Upper lobe of right lung (tissue), 1 donor: ENCODE measurements around the gene TMEM143. TPM values are rescaled to one million over a fixed set of nuclear protein-coding genes. Genes with fewer than 3 reads are reported as not detected.
A peak's percentile ranks its signal among the peaks of the same experiment; 100 is the strongest.
"Not testable (repeated sequence)": the region's sequence is repeated elsewhere in the genome, so short reads cannot be mapped to it uniquely, and the experiment has no call there.

Experiments
- ATAC-seq: fragments of 200-7000 bp; cut with Tn5 transposase; one replicate; pipeline ENCODE4 v1.9.1; 2020; ENCODE audit warnings: mild to moderate bottlenecking, moderate library complexity
- DNase-seq: peaks from one replicate; pipeline ENCODE4 v3.0.0-alpha.2; 2020
- H3K27ac ChIP-seq: fragments of 200-600 bp; one replicate; pipeline ENCODE4 v1.8.0; 2022
- H3K27me3 ChIP-seq: fragments of 200-600 bp; one replicate; pipeline ENCODE4 v1.8.0; 2022; ENCODE audit warnings: mild to moderate bottlenecking
- H3K36me3 ChIP-seq: fragments of 200-600 bp; one replicate; pipeline ENCODE4 v1.8.0; 2022
- H3K4me1 ChIP-seq: fragments of 200-600 bp; one replicate; pipeline ENCODE4 v1.8.0; 2022
- H3K4me3 ChIP-seq: fragments of 200-600 bp; one replicate; pipeline ENCODE4 v1.8.0; 2022; ENCODE audit warnings: mild to moderate bottlenecking
- H3K9me3 ChIP-seq: fragments of 200-600 bp; one replicate; pipeline ENCODE4 v1.8.0; 2022
- intact Hi-C: fragments of 100-400 bp; cut with DNase I; formaldehyde crosslinking; loops from one replicate; pipeline ENCODE4 v1.11.0; 2022
- total RNA-seq: library from RNA; stranded (reverse); fragmentation: NEBNext Ultra II Directional; extraction: Animal tissue kit (Norgen Biotek cat#: 25700); gene quantifications from one replicate; pipeline ENCODE4 v1.2.1, GENCODE V29; 2021
- TF ChIP-seq, protein P1 (sequence below): fragments of 200-600 bp; IDR thresholded peaks from one replicate; pipeline ENCODE4 v1.8.0; 2022; ENCODE audit warnings: antibody characterized with exemption
- donor health status: DM: no; HTN: yes; CAD: no; lungs with severe emphysema.

The TMEM143 gene
- total RNA-seq, 1 donor from 2014 or later = 10.7 TPM

DNA sequence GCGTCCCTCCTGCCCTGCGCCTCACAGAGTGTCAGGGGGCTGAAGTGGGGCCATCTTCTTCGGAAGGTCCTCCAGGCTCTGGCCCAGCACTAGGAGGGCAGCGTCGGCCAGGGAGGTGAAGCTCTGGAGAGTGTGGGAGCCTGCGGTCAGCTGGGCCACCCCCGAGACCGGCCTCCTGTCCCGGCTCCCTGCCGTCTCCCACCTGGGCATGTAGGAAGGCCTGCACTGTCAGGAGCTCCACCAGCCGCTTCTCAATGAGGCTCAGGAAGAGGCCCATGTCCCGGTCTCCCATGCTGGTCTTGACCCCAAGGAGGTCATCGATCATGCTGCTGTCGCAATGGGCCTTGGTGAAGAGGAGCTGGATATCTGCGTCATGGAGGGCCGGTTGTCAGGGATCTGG, 65.8 kb downstream of the TMEM143 start:
- ATAC-seq = peak; percentile 8

DNA sequence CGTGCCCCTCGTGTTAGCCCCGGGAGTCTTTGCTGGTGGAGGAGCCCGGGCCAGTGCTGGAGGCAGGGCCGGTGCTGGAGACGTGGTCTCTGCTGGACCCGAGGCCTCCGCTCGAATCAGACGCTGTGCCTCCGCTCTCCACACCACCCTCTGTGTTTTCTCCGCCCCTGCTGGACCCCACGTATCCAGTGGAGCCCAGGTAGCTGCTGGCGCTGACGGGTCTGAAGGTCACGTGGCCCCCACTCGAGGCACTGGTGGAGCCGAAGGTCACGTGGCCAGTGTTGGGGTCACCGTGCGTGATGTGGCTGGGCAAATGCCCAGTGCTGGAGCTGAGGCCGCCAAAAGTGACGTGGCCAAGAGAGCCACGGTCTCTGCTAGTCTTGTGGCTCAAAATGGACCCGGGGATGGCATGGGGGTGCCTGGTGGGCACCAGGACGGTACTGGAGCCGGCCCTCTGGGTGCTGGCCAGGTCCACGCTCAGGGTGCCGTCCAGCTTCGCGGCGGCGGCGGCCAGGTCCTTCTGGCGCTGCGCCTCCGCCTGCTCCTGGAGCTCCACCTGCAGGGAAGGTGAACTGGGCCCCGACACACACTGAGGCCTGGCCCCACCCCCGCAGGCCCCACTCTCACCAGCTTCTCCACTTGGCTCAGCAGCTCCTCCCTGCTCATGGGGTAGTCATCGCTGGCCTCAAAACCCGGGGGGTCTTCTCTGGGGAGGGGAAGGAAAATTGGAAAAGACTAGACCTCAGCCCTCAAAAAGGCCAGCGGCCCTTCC, 66.6 kb downstream of the TMEM143 start:
- Histone ChIP-seq H3K9me3 (no peaks in the 10 kb centered on the region), H3K36me3 (no peaks in the 10 kb centered on the region), H3K4me3 (no peak overlapping the region), H3K27ac (no peak overlapping the region), H3K27me3 (peaks cover 5% of the 10 kb centered on the region), H3K4me1 (no peaks in the 10 kb centered on the region)
- intact Hi-C loops = no loop called here
- ATAC-seq (peak; percentile 11), DNase-seq (no peak)
- TF ChIP-seq, protein P1, sequence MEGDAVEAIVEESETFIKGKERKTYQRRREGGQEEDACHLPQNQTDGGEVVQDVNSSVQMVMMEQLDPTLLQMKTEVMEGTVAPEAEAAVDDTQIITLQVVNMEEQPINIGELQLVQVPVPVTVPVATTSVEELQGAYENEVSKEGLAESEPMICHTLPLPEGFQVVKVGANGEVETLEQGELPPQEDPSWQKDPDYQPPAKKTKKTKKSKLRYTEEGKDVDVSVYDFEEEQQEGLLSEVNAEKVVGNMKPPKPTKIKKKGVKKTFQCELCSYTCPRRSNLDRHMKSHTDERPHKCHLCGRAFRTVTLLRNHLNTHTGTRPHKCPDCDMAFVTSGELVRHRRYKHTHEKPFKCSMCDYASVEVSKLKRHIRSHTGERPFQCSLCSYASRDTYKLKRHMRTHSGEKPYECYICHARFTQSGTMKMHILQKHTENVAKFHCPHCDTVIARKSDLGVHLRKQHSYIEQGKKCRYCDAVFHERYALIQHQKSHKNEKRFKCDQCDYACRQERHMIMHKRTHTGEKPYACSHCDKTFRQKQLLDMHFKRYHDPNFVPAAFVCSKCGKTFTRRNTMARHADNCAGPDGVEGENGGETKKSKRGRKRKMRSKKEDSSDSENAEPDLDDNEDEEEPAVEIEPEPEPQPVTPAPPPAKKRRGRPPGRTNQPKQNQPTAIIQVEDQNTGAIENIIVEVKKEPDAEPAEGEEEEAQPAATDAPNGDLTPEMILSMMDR = no peak

More for the DNA sequence above, 65.8 kb downstream of the TMEM143 start:
- intact Hi-C loops = no loop called here
- peaks cover 5% of the 10 kb centered on the region for H3K27me3 ChIP-seq
- no peaks in the 10 kb centered on the region for H3K36me3 ChIP-seq
- H3K4me3 ChIP-seq = no peak overlapping the region
- H3K9me3 ChIP-seq = no peaks in the 10 kb centered on the region
- TF ChIP-seq, protein P1 = no peak
- DNase-seq = no peak
- no peaks in the 10 kb centered on the region for H3K4me1 ChIP-seq
- H3K27ac ChIP-seq = no peak overlapping the region

DNA sequence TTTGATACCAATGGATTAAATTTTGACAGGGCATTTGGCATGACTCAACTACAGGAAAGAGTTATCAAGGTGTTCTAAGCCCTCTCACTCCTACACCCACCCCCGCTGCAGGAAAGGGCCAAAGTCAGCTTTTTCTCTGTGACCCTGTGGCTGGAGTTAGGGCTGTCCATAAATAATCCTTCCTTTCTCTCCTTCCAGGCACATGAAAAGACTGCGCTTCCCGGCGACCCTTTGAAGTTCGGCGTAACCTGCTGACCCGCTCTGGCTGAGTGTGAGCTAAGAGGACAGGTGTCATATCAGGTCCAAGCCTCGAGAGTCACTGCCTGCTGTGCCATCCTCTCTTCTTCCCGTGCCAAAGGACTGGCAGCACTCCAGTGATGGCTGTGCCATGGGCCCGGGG, 68.3 kb downstream of the TMEM143 start:
- Histone ChIP-seq H3K27ac (no peak overlapping the region), H3K36me3 (no peaks in the 10 kb centered on the region), H3K4me1 (peaks cover 7% of the 10 kb centered on the region), H3K9me3 (no peaks in the 10 kb centered on the region), H3K27me3 (peaks cover 5% of the 10 kb centered on the region), H3K4me3 (no peak overlapping the region)
- no peak for DNase-seq
- intact Hi-C loops = no loop called here
- ATAC-seq = no peak
- TF ChIP-seq, protein P1 = no peak

DNA sequence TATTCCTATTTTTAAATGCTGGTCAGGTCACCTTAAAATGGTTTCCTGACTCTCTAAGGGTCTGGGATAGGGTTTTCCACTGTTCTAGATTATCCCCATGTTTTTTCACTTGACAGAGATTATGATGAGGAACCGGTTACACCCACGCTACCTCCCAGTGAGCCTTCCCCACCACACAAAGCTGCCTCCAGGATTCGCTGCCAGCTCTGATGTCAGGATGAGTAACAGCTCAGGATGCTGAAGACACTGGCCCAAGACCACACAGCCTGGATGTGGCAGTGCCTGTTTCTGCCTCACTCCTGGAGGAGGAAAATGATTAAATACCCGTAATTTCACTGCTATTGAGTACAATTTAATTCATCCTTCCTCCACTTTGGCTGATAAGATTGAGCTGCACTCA, 70.9 kb downstream of the TMEM143 start:
- Histone ChIP-seq H3K9me3 (no peaks in the 10 kb centered on the region), H3K27me3 (peaks cover 5% of the 10 kb centered on the region), H3K27ac (no peak overlapping the region), H3K4me3 (no peak overlapping the region), H3K4me1 (peaks cover 7% of the 10 kb centered on the region), H3K36me3 (no peaks in the 10 kb centered on the region)
- ATAC-seq = no peak
- TF ChIP-seq, protein P1 = no peak
- intact Hi-C loops = no loop called here
- DNase-seq = no peak

DNA sequence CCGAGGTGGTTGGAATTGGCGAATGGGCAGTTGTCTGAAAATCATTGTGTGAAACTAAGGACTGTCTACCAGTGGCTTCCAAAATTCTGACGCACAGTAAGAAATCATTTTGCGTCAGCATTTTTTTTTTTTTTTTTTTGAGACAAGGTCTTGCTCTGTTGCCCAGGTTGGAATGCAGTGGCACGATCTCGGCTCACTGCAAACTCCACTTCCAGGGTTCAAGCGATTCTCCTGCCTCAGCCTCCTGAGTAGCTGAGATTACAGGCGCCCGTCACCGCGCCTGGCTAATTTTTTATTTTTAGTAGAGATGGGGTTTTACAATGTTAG, 72.3 kb downstream of the TMEM143 start:
- H3K27ac ChIP-seq, intact Hi-C loops, H3K9me3 ChIP-seq, H3K4me3 ChIP-seq, ATAC-seq, H3K36me3 ChIP-seq, H3K27me3 ChIP-seq, DNase-seq, H3K4me1 ChIP-seq: not testable (repeated sequence)

DNA sequence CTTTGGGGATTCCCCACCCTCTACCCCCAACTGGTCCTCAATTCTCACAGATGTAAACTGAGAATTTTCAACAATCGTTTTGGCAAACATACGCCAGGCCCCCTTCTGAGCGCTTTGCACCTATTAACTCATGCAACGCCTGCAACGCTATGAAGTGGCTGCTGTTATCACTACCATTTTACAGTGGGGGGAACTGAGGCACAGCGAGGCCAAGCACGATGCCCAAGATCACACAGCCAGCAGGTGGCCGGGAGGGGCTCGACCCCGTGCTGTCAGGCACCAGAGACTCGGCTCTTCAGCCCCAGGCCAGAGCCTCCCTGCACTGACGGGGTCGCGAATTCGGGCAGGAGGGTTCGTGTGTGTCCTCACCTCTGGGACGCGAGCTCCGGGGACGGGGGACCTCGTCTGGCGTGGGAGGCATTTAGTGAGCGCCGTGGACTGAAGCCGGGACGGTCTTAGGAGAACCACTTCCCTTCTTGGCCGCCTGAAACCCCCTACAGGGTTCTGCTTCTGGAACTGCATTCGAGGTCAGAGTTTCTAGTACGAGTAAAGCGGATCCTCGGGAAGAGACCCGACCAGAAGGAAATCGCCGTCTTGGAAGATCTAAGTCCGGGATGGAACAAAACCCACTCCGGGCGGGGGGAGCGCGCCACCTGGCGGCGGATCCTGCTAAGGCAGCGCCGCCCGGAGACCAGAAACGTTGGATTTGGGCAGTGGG, 72.8 kb downstream of the TMEM143 start:
- Histone ChIP-seq H3K27me3 (peaks cover 5% of the 10 kb centered on the region), H3K9me3 (no peaks in the 10 kb centered on the region), H3K27ac (no peak overlapping the region), H3K4me1 (peaks cover 7% of the 10 kb centered on the region), H3K36me3 (no peaks in the 10 kb centered on the region), H3K4me3 (peak overlapping the region; percentile 46)
- ATAC-seq (peak; percentile 93), DNase-seq (peak; percentile 87)
- intact Hi-C loops = no loop called here
- TF ChIP-seq, protein P1 = peak; percentile 95
